Heart left ventricle (tissue), 13 donors: ENCODE results near the gene ATP6V1A.

Experiments
- POLR2A ChIP-seq, 2 donors: fragments of 450-650 bp; IDR thresholded peaks; one replicate each; pipeline ENCODE4 v1.6.1; 2017; ENCODE audit warnings: antibody characterized with exemption in 2 of 2, mild to moderate bottlenecking in 2 of 2, moderate library complexity in 2 of 2
- TF ChIP-seq, protein P1 (sequence below), 12 donors: fragments of 200-600 bp; sonication (generic) in 4 of 12; IDR thresholded peaks; one replicate each; pipeline versions ENCODE4 v1.5.0 to v1.8.0; 2018 to 2022; ENCODE audit warnings: antibody characterized with exemption in 12 of 12, mild to moderate bottlenecking in 5 of 12
- donor health status: ischemic (EF 13 %, LVEDD 7.1; RV severe dilation, severe dysfunction).
- donor health status: DM: no; HTN: yes; CAD: no.
- donor health status: DM: no; HTN: no; CAD: no.
- donor health status: ischemic (EF 25% LVEDD 6.9; RV normal size, moderate dysfunction).
- donor health status: ischemic (EF 25% LVEDD 5.7; RV mildly dilated, moderate dysfunction).
- donor health status: ischemic (EF 35%, LVEDD 5.7; RV mildly dilated, moderate dysfunction).
- donor health status: nonischemic (EF 11% LVEDD 7.7; RV severe dilation, severe dysfunction).
- donor health status: DM: yes; HTN: yes; CAD: no.
- donor health status: PGD.
- donor health status: ischemic (EF 29% LVEDD 5.4; RV normal size, mild dysfunction).
- donor health status: nonischemic (EF 23%, LVEDD 6.1; RV moderate dilation, normal function).

- TF ChIP-seq, protein P1, sequence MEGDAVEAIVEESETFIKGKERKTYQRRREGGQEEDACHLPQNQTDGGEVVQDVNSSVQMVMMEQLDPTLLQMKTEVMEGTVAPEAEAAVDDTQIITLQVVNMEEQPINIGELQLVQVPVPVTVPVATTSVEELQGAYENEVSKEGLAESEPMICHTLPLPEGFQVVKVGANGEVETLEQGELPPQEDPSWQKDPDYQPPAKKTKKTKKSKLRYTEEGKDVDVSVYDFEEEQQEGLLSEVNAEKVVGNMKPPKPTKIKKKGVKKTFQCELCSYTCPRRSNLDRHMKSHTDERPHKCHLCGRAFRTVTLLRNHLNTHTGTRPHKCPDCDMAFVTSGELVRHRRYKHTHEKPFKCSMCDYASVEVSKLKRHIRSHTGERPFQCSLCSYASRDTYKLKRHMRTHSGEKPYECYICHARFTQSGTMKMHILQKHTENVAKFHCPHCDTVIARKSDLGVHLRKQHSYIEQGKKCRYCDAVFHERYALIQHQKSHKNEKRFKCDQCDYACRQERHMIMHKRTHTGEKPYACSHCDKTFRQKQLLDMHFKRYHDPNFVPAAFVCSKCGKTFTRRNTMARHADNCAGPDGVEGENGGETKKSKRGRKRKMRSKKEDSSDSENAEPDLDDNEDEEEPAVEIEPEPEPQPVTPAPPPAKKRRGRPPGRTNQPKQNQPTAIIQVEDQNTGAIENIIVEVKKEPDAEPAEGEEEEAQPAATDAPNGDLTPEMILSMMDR (IDR thresholded peaks at IDR 0.05): no peak
- no peak for TF ChIP-seq POLR2A (IDR thresholded peaks at IDR 0.05)
Measured at GRCh38 chr3:113829576-113830354, 82.9 kb downstream of the ATP6V1A start.
